ENCODE results near the gene ZNF407. TPM values are rescaled to one million over a fixed set of nuclear protein-coding genes. Genes with fewer than 3 reads are reported as not detected.

ZNF407 gene
- total RNA-seq, 2 experiments from 2014 or later, result 23.2 to 24.7 TPM

DNA sequence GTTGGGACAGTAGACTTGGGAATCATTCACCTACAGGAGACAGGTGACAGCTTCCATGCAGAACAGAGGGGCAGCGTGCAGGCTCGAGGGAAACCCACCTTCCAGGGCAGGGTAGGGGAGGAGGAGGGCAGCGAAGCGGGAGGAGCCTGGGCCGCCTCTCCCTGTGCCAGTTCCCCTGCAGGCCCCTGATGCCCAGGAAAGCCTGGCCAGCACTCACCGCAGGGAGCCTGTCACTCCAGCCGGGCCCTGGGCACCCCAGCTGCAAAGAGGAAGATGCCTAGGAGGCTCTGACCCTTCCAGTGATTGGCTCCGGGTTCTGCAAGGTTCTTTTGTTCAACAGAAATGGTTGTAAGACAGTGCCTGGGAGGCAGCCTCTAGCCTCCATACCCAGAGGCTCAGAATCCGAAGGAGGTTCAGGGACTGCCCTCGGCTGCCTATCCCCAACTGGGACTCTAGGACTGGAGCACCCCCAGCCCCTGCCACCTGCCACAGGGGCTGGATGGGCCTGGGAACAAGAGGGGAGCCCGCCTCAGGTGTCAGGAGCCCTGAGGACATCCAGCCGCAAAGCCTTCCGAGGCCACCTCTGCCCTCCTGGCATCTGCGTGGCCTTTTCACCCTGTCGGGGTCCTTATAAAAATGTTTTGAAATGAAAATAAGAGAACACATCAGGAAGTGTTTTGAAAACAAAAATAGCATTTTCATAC lies 508.0 kb downstream of the ZNF407 start:
- no peaks in the 10 kb centered on the region for H3K9me3 Mint-ChIP-seq
- no peaks in the 10 kb centered on the region for H3K27me3 Mint-ChIP-seq
- TF ChIP-seq, protein P1, sequence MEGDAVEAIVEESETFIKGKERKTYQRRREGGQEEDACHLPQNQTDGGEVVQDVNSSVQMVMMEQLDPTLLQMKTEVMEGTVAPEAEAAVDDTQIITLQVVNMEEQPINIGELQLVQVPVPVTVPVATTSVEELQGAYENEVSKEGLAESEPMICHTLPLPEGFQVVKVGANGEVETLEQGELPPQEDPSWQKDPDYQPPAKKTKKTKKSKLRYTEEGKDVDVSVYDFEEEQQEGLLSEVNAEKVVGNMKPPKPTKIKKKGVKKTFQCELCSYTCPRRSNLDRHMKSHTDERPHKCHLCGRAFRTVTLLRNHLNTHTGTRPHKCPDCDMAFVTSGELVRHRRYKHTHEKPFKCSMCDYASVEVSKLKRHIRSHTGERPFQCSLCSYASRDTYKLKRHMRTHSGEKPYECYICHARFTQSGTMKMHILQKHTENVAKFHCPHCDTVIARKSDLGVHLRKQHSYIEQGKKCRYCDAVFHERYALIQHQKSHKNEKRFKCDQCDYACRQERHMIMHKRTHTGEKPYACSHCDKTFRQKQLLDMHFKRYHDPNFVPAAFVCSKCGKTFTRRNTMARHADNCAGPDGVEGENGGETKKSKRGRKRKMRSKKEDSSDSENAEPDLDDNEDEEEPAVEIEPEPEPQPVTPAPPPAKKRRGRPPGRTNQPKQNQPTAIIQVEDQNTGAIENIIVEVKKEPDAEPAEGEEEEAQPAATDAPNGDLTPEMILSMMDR (IDR thresholded peaks at IDR 0.05), result no peak
- POLR2A ChIA-PET, result no interaction called here
- Histone ChIP-seq H3K27ac (ENCODE audit: low read depth in 1 of 2, low read length in 2 of 2) (no peak overlapping the region), H3K9me3 (ENCODE audit: control insufficient read depth in 1 of 2, insufficient read depth in 1 of 2, low read length in 2 of 2) (peaks cover 0 to 6% of the 10 kb centered on the region in 2 experiments), H3K4me1 (ENCODE audit: insufficient read depth, low read length) (no peaks in the 10 kb centered on the region), H3K36me3 (ENCODE audit: insufficient read depth, low read length) (no peaks in the 10 kb centered on the region), H3K27me3 (ENCODE audit: control insufficient read depth in 1 of 2, insufficient read depth in 2 of 2, low read length in 2 of 2) (no peaks in the 10 kb centered on the region), H3K4me3 (ENCODE audit: low read length) (no peak overlapping the region)
- H3K4me3 Mint-ChIP-seq, result no peak overlapping the region
- intact Hi-C loops (cut with DNase I, micrococcal nuclease), result no loop called here
- no peaks in the 10 kb centered on the region for H3K4me1 Mint-ChIP-seq (ENCODE audit: low read depth)
- CTCF ChIA-PET, result no interaction called here
- DNase-seq (no peak), ATAC-seq (ENCODE audit: poor library complexity) (no peak)
- H3K27ac Mint-ChIP-seq, result no peak overlapping the region
- H3K36me3 Mint-ChIP-seq (ENCODE audit: low read depth), result no peaks in the 10 kb centered on the region

GRCh38 chr18:75106746-75107145 lies 509.1 kb downstream of the ZNF407 start:
- Histone ChIP-seq H3K27me3 (ENCODE audit: control insufficient read depth in 1 of 2, insufficient read depth in 2 of 2, low read length in 2 of 2) (no peaks in the 10 kb centered on the region), H3K27ac (ENCODE audit: low read depth in 1 of 2, low read length in 2 of 2) (no peak overlapping the region), H3K9me3 (ENCODE audit: control insufficient read depth in 1 of 2, insufficient read depth in 1 of 2, low read length in 2 of 2) (no peaks in the 10 kb centered on the region), H3K4me3 (ENCODE audit: low read length) (no peak overlapping the region), H3K36me3 (ENCODE audit: insufficient read depth, low read length) (no peaks in the 10 kb centered on the region), H3K4me1 (ENCODE audit: insufficient read depth, low read length) (no peaks in the 10 kb centered on the region)
- ATAC-seq (ENCODE audit: poor library complexity) (no peak), DNase-seq (no peak)
- Mint-ChIP-seq H3K27ac (no peak overlapping the region), H3K9me3 (no peaks in the 10 kb centered on the region), H3K4me1 (ENCODE audit: low read depth) (no peaks in the 10 kb centered on the region), H3K4me3 (no peak overlapping the region), H3K27me3 (no peaks in the 10 kb centered on the region), H3K36me3 (ENCODE audit: low read depth) (no peaks in the 10 kb centered on the region)
- TF ChIP-seq, protein P1 (IDR thresholded peaks at IDR 0.05), result no peak
- CTCF ChIA-PET, result no interaction called here
- intact Hi-C loops (cut with DNase I, micrococcal nuclease), result no loop called here
- POLR2A ChIA-PET, result no interaction called here

DNA sequence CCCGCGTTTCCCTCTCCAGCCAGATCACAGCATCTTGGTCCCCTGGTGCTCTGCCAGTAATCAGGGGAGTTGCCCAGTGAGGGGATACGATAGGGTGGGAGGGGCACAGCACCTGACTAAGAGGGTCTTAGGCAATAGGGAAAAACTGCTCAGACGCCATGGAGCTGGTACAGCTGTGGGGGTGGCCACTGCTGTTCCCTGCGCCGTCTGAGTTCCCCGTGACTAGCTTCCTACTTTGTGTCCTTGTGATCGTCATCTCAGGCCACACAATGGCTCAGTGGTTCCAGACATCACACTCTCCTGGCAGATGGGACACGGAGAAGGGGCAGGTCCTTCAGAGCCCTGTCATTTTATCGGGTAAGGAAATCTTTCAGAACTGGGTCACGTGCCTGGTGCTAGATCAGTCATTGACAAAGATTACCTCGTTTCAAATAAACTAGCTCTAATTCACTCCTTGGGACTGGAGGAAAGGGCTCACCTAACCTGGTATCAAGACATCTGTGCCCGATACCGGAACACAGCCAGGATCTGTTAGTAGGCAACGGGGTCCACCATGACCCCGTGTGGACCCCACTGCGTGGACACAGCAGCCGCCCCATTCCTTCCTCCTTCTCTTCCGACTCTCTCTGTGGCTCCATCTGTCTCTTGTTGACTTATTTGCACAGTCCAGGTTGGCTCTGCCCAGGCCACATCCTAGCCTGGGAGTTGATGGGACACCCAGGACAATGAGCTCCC lies 509.7 kb downstream of the ZNF407 start:
- Histone ChIP-seq H3K27ac (ENCODE audit: low read depth in 1 of 2, low read length in 2 of 2) (no peak overlapping the region), H3K4me1 (ENCODE audit: insufficient read depth, low read length) (no peaks in the 10 kb centered on the region), H3K9me3 (ENCODE audit: control insufficient read depth in 1 of 2, insufficient read depth in 1 of 2, low read length in 2 of 2) (no peaks in the 10 kb centered on the region), H3K27me3 (ENCODE audit: control insufficient read depth in 1 of 2, insufficient read depth in 2 of 2, low read length in 2 of 2) (no peaks in the 10 kb centered on the region), H3K4me3 (ENCODE audit: low read length) (no peak overlapping the region), H3K36me3 (ENCODE audit: insufficient read depth, low read length) (no peaks in the 10 kb centered on the region)
- Mint-ChIP-seq H3K27me3 (no peaks in the 10 kb centered on the region), H3K4me1 (ENCODE audit: low read depth) (no peaks in the 10 kb centered on the region), H3K9me3 (no peaks in the 10 kb centered on the region), H3K4me3 (no peak overlapping the region), H3K27ac (no peak overlapping the region), H3K36me3 (ENCODE audit: low read depth) (no peaks in the 10 kb centered on the region)
- intact Hi-C loops (cut with DNase I, micrococcal nuclease), result no loop called here
- TF ChIP-seq, protein P1 (IDR thresholded peaks at IDR 0.05), result no peak
- ATAC-seq (ENCODE audit: poor library complexity) (no peak), DNase-seq (no peak)
- POLR2A ChIA-PET, result interaction anchor here (0.6 kb wide), 1 partner anchor 61 kb away, joined by 3 read pairs; no protein-coding TSS in a partner anchor
- CTCF ChIA-PET, result no interaction called here
